B cell (primary cell): ENCODE measurements around the gene UBR4. TPM values are rescaled to one million over a fixed set of nuclear protein-coding genes. Genes with fewer than 3 reads are reported as not detected.

Experiments used
- ATAC-seq: fragments of 200-7000 bp; cut with Tn5 transposase; one replicate; pipeline ENCODE4 v1.10.0; 2021; ENCODE audit warnings: low read depth, mild to moderate bottlenecking, moderate number of reproducible peaks, moderate library complexity
- CTCF ChIA-PET: fragments of 350-600 bp; sonication (Branson Sonifier 250); formaldehyde crosslinking; loops from one replicate; lab custom pipeline; 2021; ENCODE audit warnings: antibody characterized with exemption, inconsistent platforms; lab: Charles Lee
- POLR2A ChIA-PET: fragments of 350-600 bp; sonication (Branson Sonifier 250); formaldehyde crosslinking; loops from one replicate; lab custom pipeline; 2021; ENCODE audit warnings: antibody characterized with exemption; lab: Charles Lee
- DNase-seq: peaks from one replicate; pipeline ENCODE4 v3.0.0; 2013
- H2AFZ ChIP-seq: 2 replicates; pipeline ENCODE4 v1.6.1; 2012; ENCODE audit warnings: mild to moderate bottlenecking, low read depth, low read length; ENCODE audit not compliant: insufficient read depth, poor library complexity, severe bottlenecking
- H3K27ac ChIP-seq, 2 donors: 1 replicate in 1 of 2; 2 replicates in 1 of 2; pipeline ENCODE4 v1.5.1; 2012 to 2013; ENCODE audit warnings: low read length in 2 of 2, mild to moderate bottlenecking in 2 of 2, moderate library complexity in 1 of 2
- H3K27me3 ChIP-seq, 4 experiments: fragments of 200-600 bp in 1 of 4; sonication (generic) in 1 of 4; replicated peaks in 1 of 4; 1 replicate in 2 of 4; 2 replicates in 2 of 4; pipeline versions ENCODE4 v1.6.1 to v1.7.0; 2013 to 2016; ENCODE audit warnings: low read length in 3 of 4, mild to moderate bottlenecking in 2 of 4, mixed read lengths in 1 of 4, moderate library complexity in 1 of 4; ENCODE audit not compliant: insufficient read depth in 4 of 4, control insufficient read depth in 3 of 4; ENCODE audit errors: control extremely low read depth in 1 of 4
- H3K36me3 ChIP-seq, 2 experiments: replicated peaks in 1 of 2; 1 replicate in 1 of 2; 2 replicates in 1 of 2; pipeline versions ENCODE4 v1.6.1 to v1.7.1; 2013; ENCODE audit warnings: low read length in 1 of 2; ENCODE audit not compliant: insufficient read depth in 2 of 2, control insufficient read depth in 1 of 2; ENCODE audit errors: control extremely low read depth in 1 of 2, extremely low read depth in 1 of 2
- H3K4me1 ChIP-seq, 2 donors: fragments of 200-600 bp in 1 of 2; sonication (generic) in 1 of 2; 1 replicate in 1 of 2; 2 replicates in 1 of 2; pipeline versions ENCODE4 v1.5.1 to v1.6.1; 2013 to 2017; ENCODE audit warnings: low read length in 2 of 2; ENCODE audit not compliant: control insufficient read depth in 2 of 2, insufficient read depth in 2 of 2
- H3K4me2 ChIP-seq: replicated peaks from 2 replicates; pipeline ENCODE3; 2012; ENCODE audit warnings: mild to moderate bottlenecking, low read depth, low read length; ENCODE audit not compliant: poor library complexity, severe bottlenecking
- H3K4me3 ChIP-seq, 5 experiments: fragments of 200-600 bp in 1 of 5; sonication (generic) in 1 of 5; 1 replicate in 3 of 5; 2 replicates in 2 of 5; pipeline versions ENCODE4 v1.5.1 to v1.7.0; 2011 to 2016; ENCODE audit warnings: low read length in 4 of 5, mild to moderate bottlenecking in 4 of 5, low read depth in 2 of 5, control low read depth in 1 of 5, moderate library complexity in 1 of 5; ENCODE audit not compliant: insufficient read depth in 1 of 5; ENCODE audit errors: control extremely low read depth in 1 of 5, extremely low read depth in 1 of 5
- H3K79me2 ChIP-seq: fragments of 200-600 bp; sonication (generic); one replicate; pipeline ENCODE4 v1.6.0; 2016; ENCODE audit warnings: low read length; ENCODE audit not compliant: control insufficient read depth, insufficient read depth
- H3K9ac ChIP-seq: fragments of 200-600 bp; sonication (generic); 2 replicates; pipeline ENCODE4 v1.6.1; 2017; ENCODE audit warnings: mild to moderate bottlenecking, low read length, moderate library complexity
- H3K9me3 ChIP-seq, 3 donors: one replicate each; pipeline versions ENCODE4 v1.6.1 to v1.7.1; 2013; ENCODE audit warnings: low read length in 2 of 3; ENCODE audit not compliant: control insufficient read depth in 2 of 3, insufficient read depth in 1 of 3; ENCODE audit errors: control extremely low read depth in 1 of 3
- H4K20me1 ChIP-seq: 2 replicates; pipeline ENCODE4 v1.6.0; 2012; ENCODE audit warnings: mild to moderate bottlenecking, low read length; ENCODE audit not compliant: insufficient read depth, control insufficient read depth, poor library complexity, severe bottlenecking
- H3K27ac Mint-ChIP-seq: one replicate; pipeline ENCODE4 v1.8.0; 2021; ENCODE audit warnings: mixed read lengths
- H3K27me3 Mint-ChIP-seq: one replicate; pipeline ENCODE4 v1.8.0; 2021; ENCODE audit warnings: mixed read lengths
- H3K4me1 Mint-ChIP-seq: one replicate; pipeline ENCODE4 v1.8.0; 2021; ENCODE audit warnings: mixed read lengths
- H3K4me3 Mint-ChIP-seq: one replicate; pipeline ENCODE4 v1.8.0; 2021; ENCODE audit warnings: mixed read lengths
- H3K9me3 Mint-ChIP-seq: one replicate; pipeline ENCODE4 v1.8.0; 2022; ENCODE audit warnings: mixed read lengths; ENCODE audit not compliant: insufficient read depth
- EZH2 ChIP-seq: IDR thresholded peaks from 2 replicates; pipeline ENCODE4 v1.6.1; 2012; ENCODE audit warnings: borderline replicate concordance, low read depth, mild to moderate bottlenecking, moderate library complexity, low read length; ENCODE audit not compliant: insufficient read depth, poor library complexity, severe bottlenecking
- WGBS: methylation state at CpG from one replicate; pipeline ENCODE4 v1.1.5; 2013; ENCODE audit warnings: missing lambda C conversion rate; ENCODE audit not compliant: insufficient coverage; 5-methylcytosine and 5-hydroxymethylcytosine counted together
- intact Hi-C: fragments of 100-400 bp; cut with micrococcal nuclease; formaldehyde crosslinking; loops from one replicate; pipeline ENCODE4 v1.10.0; 2022
- polyA plus RNA-seq: library from polyadenylated mRNA; depleted of rRNA; stranded (reverse); fragments of >200 nt; gene quantifications from 2 replicates; pipeline ENCODE4 v1.2.3, GENCODE V29; 2012
- total RNA-seq, 2 donors: library from RNA; stranded (reverse); fragments of 120-200 nt in 1 of 2; gene quantifications; 1 replicate in 1 of 2; 2 replicates in 1 of 2; pipeline versions ENCODE4 v1.2.3 to v1.2.4, GENCODE V29; 2013 to 2022
- TF ChIP-seq, protein P1 (sequence below): fragments of 200-600 bp; IDR thresholded peaks from one replicate; pipeline ENCODE4 v1.8.0; 2022; ENCODE audit warnings: antibody characterized with exemption, mild to moderate bottlenecking

The UBR4 gene
- total and polyA plus RNA-seq, 2 donors (not counting 1 experiment from before 2014, with no cell fraction given) = 90.0 to 190 TPM

GRCh38 chr1:19053486-19053885 lies 156.6 kb downstream of the UBR4 start:
- ChIA-PET CTCF (no interaction called here), POLR2A (no interaction called here)
- H3K4me1 ChIP-seq = no peaks in the 10 kb centered on the region
- intact Hi-C loops = no loop called here
- peaks cover 40% of the 10 kb centered on the region for H3K27me3 Mint-ChIP-seq
- H3K4me3 Mint-ChIP-seq = no peak overlapping the region
- H4K20me1 ChIP-seq = no peaks in the 10 kb centered on the region
- no peak overlapping the region for H3K4me2 ChIP-seq
- H3K9me3 Mint-ChIP-seq = no peaks in the 10 kb centered on the region
- no peak for DNase-seq
- ATAC-seq = no peak
- peaks cover 0 to 27% (median 6%) of the 10 kb centered on the region in 4 experiments for H3K27me3 ChIP-seq
- H3K79me2 ChIP-seq = no peaks in the 10 kb centered on the region
- H2AFZ ChIP-seq = no peak overlapping the region
- 79% methylated on average over 8 of the region's 8 CpGs for WGBS
- TF ChIP-seq, protein P1, sequence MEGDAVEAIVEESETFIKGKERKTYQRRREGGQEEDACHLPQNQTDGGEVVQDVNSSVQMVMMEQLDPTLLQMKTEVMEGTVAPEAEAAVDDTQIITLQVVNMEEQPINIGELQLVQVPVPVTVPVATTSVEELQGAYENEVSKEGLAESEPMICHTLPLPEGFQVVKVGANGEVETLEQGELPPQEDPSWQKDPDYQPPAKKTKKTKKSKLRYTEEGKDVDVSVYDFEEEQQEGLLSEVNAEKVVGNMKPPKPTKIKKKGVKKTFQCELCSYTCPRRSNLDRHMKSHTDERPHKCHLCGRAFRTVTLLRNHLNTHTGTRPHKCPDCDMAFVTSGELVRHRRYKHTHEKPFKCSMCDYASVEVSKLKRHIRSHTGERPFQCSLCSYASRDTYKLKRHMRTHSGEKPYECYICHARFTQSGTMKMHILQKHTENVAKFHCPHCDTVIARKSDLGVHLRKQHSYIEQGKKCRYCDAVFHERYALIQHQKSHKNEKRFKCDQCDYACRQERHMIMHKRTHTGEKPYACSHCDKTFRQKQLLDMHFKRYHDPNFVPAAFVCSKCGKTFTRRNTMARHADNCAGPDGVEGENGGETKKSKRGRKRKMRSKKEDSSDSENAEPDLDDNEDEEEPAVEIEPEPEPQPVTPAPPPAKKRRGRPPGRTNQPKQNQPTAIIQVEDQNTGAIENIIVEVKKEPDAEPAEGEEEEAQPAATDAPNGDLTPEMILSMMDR = no peak
- no peak for TF ChIP-seq EZH2
- H3K9me3 ChIP-seq = no peaks in the 10 kb centered on the region
- no peaks in the 10 kb centered on the region for H3K4me1 Mint-ChIP-seq
- no peak overlapping the region for H3K27ac Mint-ChIP-seq
- H3K9ac ChIP-seq = no peak overlapping the region
- H3K27ac ChIP-seq = no peak overlapping the region
- no peak overlapping the region for H3K4me3 ChIP-seq
- no peaks in the 10 kb centered on the region for H3K36me3 ChIP-seq

DNA sequence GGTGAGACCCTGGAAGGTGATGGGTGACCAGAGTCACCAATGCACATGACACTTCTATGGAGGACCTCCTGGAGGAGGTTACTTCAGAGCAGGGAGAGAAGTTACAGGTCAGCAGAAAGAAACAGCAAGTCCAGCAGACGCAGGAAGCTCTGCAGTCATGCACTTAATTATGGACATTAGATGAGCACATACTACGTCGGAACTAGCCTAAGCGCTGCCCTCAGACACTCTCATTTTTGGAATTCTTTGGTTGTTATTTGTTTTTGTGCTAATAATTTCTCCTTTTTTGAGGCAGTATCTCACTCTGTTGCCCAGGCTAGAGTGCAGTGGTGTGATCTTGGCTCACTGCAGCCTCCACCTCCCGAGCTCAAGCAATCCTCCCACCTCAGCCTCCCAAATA lies 160.3 kb downstream of the UBR4 start:
- no peaks in the 10 kb centered on the region for H3K9me3 Mint-ChIP-seq
- peaks cover 0 to 19% (median 2%) of the 10 kb centered on the region in 4 experiments for H3K27me3 ChIP-seq
- no peak overlapping the region for H3K27ac Mint-ChIP-seq
- DNase-seq (no peak), ATAC-seq (no peak)
- intact Hi-C loops = no loop called here
- ChIA-PET POLR2A (no interaction called here), CTCF (interaction anchor here (1.5 kb wide), 1 partner anchor 166 kb away, joined by 3 read pairs; no protein-coding TSS in a partner anchor)
- H3K4me3 ChIP-seq = no peak overlapping the region
- no peaks in the 10 kb centered on the region for H4K20me1 ChIP-seq
- no peak overlapping the region for H2AFZ ChIP-seq
- no peak overlapping the region for H3K4me2 ChIP-seq
- TF ChIP-seq, protein P1 = no peak
- TF ChIP-seq EZH2 = no peak
- no peaks in the 10 kb centered on the region for H3K4me1 ChIP-seq
- H3K36me3 ChIP-seq = no peaks in the 10 kb centered on the region
- no peaks in the 10 kb centered on the region for H3K79me2 ChIP-seq
- WGBS = 91% methylated on average over 3 of the region's 5 CpGs
- peaks cover 35% of the 10 kb centered on the region for H3K27me3 Mint-ChIP-seq
- no peak overlapping the region for H3K4me3 Mint-ChIP-seq
- no peak overlapping the region for H3K9ac ChIP-seq
- no peaks in the 10 kb centered on the region for H3K9me3 ChIP-seq
- H3K27ac ChIP-seq = no peak overlapping the region
- no peaks in the 10 kb centered on the region for H3K4me1 Mint-ChIP-seq
